Ovary (tissue), 3 donors: ENCODE data around the gene BPIFA2.

Source experiments
- EP300 ChIP-seq: sonication (generic); formaldehyde crosslinking; IDR thresholded peaks from one replicate; pipeline ENCODE4 v1.6.1; 2017; ENCODE audit warnings: antibody characterized with exemption
- POLR2A ChIP-seq: fragments of 450-650 bp; IDR thresholded peaks from one replicate; pipeline ENCODE4 v1.6.1; 2017; ENCODE audit warnings: antibody characterized with exemption, mild to moderate bottlenecking, moderate library complexity
- TF ChIP-seq, protein P1 (sequence below), 3 donors: fragments of 450-650 bp in 2 of 3; fragments of 200-600 bp in 1 of 3; IDR thresholded peaks; one replicate each; pipeline versions ENCODE4 v1.5.1 to v1.8.0; 2016 to 2022; ENCODE audit warnings: antibody characterized with exemption in 3 of 3, mild to moderate bottlenecking in 1 of 3
- donor health status: DM: no; HTN: no; CAD: no.

DNA sequence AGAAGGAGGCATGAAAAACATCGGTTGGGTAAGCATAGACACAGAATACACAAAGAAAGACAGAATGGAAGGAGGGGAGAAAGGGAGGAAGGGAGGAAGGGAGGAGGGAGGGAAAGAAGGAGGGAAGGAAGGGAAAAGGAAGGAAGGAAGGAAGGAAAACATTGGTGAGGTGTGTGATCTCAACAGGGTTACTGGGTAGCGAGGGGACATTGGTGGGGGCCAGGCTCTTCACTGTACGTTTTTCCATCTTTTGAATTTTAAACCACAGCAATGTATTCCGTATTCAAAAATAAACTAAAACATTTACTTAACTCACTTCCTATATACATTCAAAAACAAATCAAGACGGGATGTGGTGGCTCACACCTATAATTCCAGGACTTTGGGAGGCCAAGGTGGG, 20.7 kb upstream of the BPIFA2 start:
- no peak for TF ChIP-seq POLR2A
- TF ChIP-seq, protein P1, sequence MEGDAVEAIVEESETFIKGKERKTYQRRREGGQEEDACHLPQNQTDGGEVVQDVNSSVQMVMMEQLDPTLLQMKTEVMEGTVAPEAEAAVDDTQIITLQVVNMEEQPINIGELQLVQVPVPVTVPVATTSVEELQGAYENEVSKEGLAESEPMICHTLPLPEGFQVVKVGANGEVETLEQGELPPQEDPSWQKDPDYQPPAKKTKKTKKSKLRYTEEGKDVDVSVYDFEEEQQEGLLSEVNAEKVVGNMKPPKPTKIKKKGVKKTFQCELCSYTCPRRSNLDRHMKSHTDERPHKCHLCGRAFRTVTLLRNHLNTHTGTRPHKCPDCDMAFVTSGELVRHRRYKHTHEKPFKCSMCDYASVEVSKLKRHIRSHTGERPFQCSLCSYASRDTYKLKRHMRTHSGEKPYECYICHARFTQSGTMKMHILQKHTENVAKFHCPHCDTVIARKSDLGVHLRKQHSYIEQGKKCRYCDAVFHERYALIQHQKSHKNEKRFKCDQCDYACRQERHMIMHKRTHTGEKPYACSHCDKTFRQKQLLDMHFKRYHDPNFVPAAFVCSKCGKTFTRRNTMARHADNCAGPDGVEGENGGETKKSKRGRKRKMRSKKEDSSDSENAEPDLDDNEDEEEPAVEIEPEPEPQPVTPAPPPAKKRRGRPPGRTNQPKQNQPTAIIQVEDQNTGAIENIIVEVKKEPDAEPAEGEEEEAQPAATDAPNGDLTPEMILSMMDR (IDR thresholded peaks at IDR 0.05) = no peak
- no peak for TF ChIP-seq EP300
